Measurements from ENCODE around the gene EEFSEC.

The EEFSEC gene

GRCh38 chr3:128427872-128428822 is 274.9 kb downstream of the EEFSEC start:
- Histone ChIP-seq H3K9me3 (ENCODE audit: control insufficient read depth, insufficient read depth, low read length) (no peaks in the 10 kb centered on the region), H3K36me3 (ENCODE audit: insufficient read depth, low read length) (no peaks in the 10 kb centered on the region), H3K9ac (ENCODE audit: low read depth, low read length) (no peak overlapping the region), H3K4me1 (ENCODE audit: insufficient read depth, low read length) (peaks cover 3% of the 10 kb centered on the region; the same call in 1 of the 2 replicates)

DNA sequence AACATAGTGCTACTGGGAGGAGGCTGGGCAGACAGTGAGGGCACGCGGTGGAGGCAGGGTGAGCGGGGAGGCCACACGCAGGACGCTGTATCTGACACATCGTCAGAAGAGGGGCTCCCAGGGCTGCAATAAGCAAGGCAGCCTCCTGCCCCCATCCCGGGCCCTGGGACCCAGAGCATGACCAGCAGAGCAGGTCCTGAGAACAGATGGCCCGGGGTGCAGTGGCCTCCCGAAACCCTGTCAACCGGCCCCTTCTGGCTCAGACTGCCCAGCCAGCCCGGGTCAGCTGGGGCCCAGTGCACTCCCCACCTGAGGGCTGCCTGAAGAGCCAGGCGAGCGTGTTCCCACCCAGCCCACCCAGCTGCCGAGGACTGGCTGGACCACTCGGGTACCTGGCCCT is 276.0 kb downstream of the EEFSEC start:
- Histone ChIP-seq H3K9me3 (ENCODE audit: control insufficient read depth, insufficient read depth, low read length) (no peaks in the 10 kb centered on the region), H3K36me3 (ENCODE audit: insufficient read depth, low read length) (no peaks in the 10 kb centered on the region), H3K9ac (ENCODE audit: low read depth, low read length) (no peak overlapping the region), H3K4me1 (ENCODE audit: insufficient read depth, low read length) (peaks cover 9% of the 10 kb centered on the region; the same call in 1 of the 2 replicates)

DNA sequence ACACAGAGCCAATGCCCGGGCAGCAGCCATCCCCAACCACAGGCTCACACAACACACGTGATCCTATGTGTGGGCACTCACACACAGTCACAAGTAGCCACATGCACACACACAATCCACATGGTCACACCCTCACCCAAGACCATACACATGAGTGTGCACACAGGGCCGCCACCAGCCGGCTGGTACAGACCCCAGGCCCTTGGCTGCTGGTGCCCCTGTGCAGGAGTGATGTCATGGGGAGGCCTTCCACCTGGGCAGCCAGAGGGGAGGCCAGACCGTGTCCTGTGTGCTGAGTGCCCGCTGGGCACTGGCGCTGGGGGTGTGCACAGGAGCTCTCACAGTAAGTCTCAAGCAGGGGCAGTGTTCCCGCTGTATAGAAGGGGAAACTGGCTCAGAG is 276.5 kb downstream of the EEFSEC start:
- Histone ChIP-seq H3K36me3 (ENCODE audit: insufficient read depth, low read length) (no peaks in the 10 kb centered on the region), H3K9me3 (ENCODE audit: control insufficient read depth, insufficient read depth, low read length) (no peaks in the 10 kb centered on the region), H3K9ac (ENCODE audit: low read depth, low read length) (no peak overlapping the region), H3K4me1 (ENCODE audit: insufficient read depth, low read length) (peaks cover 13% of the 10 kb centered on the region; the same call in 1 of the 2 replicates)

DNA sequence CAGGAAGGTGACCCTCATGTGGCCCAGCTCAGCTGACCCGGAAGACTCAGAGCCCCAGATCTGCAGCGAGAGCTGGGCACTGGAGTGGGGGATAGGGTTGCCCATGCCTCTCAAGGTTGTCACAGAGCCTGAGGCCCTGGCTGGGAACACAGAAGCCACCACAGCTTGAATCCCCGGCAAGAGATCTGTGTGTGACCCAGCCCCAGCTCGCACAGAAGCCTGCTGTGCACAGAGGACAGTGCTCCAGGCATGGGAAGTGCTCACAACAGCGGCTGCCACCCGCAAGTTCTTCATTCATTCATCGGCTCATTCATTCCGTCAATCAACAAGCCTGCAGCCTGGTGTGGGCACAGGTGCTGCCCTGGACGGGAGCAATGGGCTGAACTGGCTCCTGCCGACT is 277.0 kb downstream of the EEFSEC start:
- Histone ChIP-seq H3K36me3 (ENCODE audit: insufficient read depth, low read length) (no peaks in the 10 kb centered on the region), H3K9ac (ENCODE audit: low read depth, low read length) (no peak overlapping the region), H3K4me1 (ENCODE audit: insufficient read depth, low read length) (peaks cover 18% of the 10 kb centered on the region; the same call in 1 of the 2 replicates), H3K9me3 (ENCODE audit: control insufficient read depth, insufficient read depth, low read length) (no peaks in the 10 kb centered on the region)

- Histone ChIP-seq H3K4me1 (ENCODE audit: insufficient read depth, low read length) (peaks cover 18% of the 10 kb centered on the region; the same call in 1 of the 2 replicates), H3K9me3 (ENCODE audit: control insufficient read depth, insufficient read depth, low read length) (no peaks in the 10 kb centered on the region), H3K9ac (ENCODE audit: low read depth, low read length) (no peak overlapping the region), H3K36me3 (ENCODE audit: insufficient read depth, low read length) (no peaks in the 10 kb centered on the region)
Observed at GRCh38 chr3:128430731-128431130, 277.4 kb downstream of the EEFSEC start.

- Histone ChIP-seq H3K9me3 (ENCODE audit: control insufficient read depth, insufficient read depth, low read length) (no peaks in the 10 kb centered on the region), H3K9ac (ENCODE audit: low read depth, low read length) (peak overlapping the region; percentile 28; the same call in 1 of the 2 replicates)
Observed at GRCh38 chr3:128431803-128432300, 278.6 kb downstream of the EEFSEC start.

DNA sequence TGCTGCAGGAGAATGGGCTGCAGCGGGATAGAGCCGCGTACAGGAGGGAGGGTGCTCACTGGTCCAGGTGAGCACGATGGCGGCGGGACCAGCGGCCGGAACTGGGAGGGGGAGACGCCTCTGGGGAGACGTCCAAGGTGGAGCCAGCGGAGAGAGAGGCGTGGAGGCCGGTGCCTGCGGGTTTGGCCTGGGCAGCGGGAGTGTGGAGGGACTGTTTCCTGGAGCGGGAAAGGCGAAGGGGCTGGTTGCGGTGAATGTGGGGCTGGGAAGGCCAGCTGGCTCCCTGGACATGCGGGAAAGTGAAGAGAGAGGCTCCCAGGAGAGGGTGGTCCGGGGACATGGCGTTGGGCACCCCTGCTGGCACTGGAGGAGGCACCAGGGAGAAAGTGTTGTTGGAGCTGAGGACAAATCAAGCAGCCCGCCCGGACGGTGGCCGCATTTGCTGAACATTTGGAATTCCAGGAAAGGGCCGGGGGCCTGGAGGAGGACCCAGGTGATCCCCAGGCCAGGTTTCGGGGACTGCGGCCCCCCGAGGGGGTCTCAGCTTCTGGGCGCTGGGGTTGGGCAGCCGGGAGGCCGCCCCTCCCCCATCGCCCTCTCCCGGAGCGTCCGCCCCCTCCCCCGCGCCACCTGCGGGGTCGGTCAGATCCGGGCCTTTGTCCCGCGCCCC is 279.2 kb downstream of the EEFSEC start:
- Histone ChIP-seq H3K4me1 (ENCODE audit: insufficient read depth, low read length) (peaks cover 18% of the 10 kb centered on the region; the same call in 1 of the 2 replicates), H3K9me3 (ENCODE audit: control insufficient read depth, insufficient read depth, low read length) (no peaks in the 10 kb centered on the region), H3K9ac (ENCODE audit: low read depth, low read length) (peak overlapping the region; percentile 28), H3K36me3 (ENCODE audit: insufficient read depth, low read length) (no peaks in the 10 kb centered on the region)

More at GRCh38 chr3:128431803-128432300, 278.6 kb downstream of the EEFSEC start:
- H3K36me3 ChIP-seq (ENCODE audit: insufficient read depth, low read length) = no peaks in the 10 kb centered on the region
- peaks cover 18% of the 10 kb centered on the region; the same call in 1 of the 2 replicates for H3K4me1 ChIP-seq (ENCODE audit: insufficient read depth, low read length)

DNA sequence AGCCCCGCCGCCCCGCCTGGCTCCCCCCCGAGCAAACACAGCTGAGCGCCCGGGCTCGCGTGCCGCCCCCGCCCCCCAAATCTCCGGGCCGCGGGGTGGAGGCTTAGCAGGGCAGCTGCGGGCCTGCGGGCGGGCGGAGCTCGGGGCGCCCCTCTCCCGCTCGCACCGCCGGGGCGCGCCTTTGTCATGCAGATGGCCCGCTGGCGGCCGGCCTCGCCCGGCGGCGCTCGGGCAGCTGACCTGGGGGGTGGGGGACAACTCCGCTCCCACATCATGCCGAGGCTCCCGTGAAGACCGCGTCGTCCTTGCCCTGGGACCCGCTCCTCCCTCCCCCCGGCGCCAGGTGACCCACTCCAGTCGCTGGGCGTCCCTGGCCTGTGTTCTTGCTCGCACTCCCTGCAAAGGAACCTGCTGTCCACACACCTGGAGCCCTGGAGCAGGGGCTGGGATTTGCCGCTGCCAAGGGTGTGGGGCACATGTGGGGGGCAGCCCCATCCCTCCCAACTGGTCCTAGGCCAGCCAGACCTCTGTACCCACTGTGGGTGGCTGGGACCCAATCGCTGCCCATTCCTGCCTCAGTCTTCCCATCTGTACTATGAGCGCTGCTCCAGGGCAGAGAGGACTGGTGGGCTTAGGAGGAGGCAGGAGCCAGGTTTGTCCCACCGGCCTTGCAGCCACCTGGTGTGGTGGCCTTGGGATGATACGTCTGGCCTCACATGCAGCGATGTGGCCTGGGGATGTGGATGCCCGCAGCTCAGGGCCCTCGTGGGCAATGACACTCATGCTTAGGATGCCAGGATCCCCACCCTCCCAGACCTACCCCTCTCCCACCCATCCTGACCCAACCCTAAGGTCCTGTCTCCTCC is 279.9 kb downstream of the EEFSEC start:
- Histone ChIP-seq H3K9ac (ENCODE audit: low read depth, low read length) (peak overlapping the region; percentile 28; the same call in 1 of the 2 replicates), H3K36me3 (ENCODE audit: insufficient read depth, low read length) (no peaks in the 10 kb centered on the region), H3K9me3 (ENCODE audit: control insufficient read depth, insufficient read depth, low read length) (no peaks in the 10 kb centered on the region), H3K4me1 (ENCODE audit: insufficient read depth, low read length) (peaks cover 18% of the 10 kb centered on the region; the same call in 1 of the 2 replicates)

GRCh38 chr3:128433837-128434165 is 280.5 kb downstream of the EEFSEC start:
- Histone ChIP-seq H3K36me3 (ENCODE audit: insufficient read depth, low read length) (no peaks in the 10 kb centered on the region), H3K9ac (ENCODE audit: low read depth, low read length) (no peak overlapping the region), H3K4me1 (ENCODE audit: insufficient read depth, low read length) (peaks cover 18% of the 10 kb centered on the region; the same call in 1 of the 2 replicates), H3K9me3 (ENCODE audit: control insufficient read depth, insufficient read depth, low read length) (no peaks in the 10 kb centered on the region)

GRCh38 chr3:128434524-128434923 is 281.2 kb downstream of the EEFSEC start:
- no peak overlapping the region for H3K9ac ChIP-seq (ENCODE audit: low read depth, low read length)
- H3K36me3 ChIP-seq (ENCODE audit: insufficient read depth, low read length) = no peaks in the 10 kb centered on the region
- peaks cover 18% of the 10 kb centered on the region; the same call in 1 of the 2 replicates for H3K4me1 ChIP-seq (ENCODE audit: insufficient read depth, low read length)
- no peaks in the 10 kb centered on the region for H3K9me3 ChIP-seq (ENCODE audit: control insufficient read depth, insufficient read depth, low read length)

DNA sequence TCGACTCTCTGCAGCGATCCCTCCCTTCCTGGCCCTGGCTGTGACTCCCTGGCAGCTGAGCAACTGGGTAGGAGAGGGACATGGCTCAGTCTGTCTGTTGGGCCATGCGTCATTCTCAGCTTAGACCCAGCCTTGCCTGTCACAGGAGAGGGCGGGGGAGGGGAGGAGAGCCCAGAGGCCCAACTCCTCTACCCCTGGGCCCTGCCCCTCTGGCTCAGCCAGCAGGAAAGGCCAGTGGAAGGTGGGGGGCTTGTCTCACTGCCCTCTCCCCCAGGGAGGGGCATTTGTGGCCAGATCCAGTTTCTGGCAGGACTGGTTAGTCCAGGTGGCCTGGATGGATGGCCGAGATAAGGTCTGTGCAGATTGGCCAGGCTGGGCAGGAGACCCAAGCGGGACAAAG is 281.8 kb downstream of the EEFSEC start:
- no peak overlapping the region for H3K9ac ChIP-seq (ENCODE audit: low read depth, low read length)
- H3K9me3 ChIP-seq (ENCODE audit: control insufficient read depth, insufficient read depth, low read length) = no peaks in the 10 kb centered on the region
- H3K36me3 ChIP-seq (ENCODE audit: insufficient read depth, low read length) = no peaks in the 10 kb centered on the region
- peaks cover 18% of the 10 kb centered on the region; the same call in 1 of the 2 replicates for H3K4me1 ChIP-seq (ENCODE audit: insufficient read depth, low read length)

- no peaks in the 10 kb centered on the region for H3K36me3 ChIP-seq (ENCODE audit: insufficient read depth, low read length)
- H3K9me3 ChIP-seq (ENCODE audit: control insufficient read depth, insufficient read depth, low read length) = no peaks in the 10 kb centered on the region
- no peak overlapping the region for H3K9ac ChIP-seq (ENCODE audit: low read depth, low read length)
- peaks cover 18% of the 10 kb centered on the region; the same call in 1 of the 2 replicates for H3K4me1 ChIP-seq (ENCODE audit: insufficient read depth, low read length)
Observed at GRCh38 chr3:128435561-128435960, 282.3 kb downstream of the EEFSEC start.

DNA sequence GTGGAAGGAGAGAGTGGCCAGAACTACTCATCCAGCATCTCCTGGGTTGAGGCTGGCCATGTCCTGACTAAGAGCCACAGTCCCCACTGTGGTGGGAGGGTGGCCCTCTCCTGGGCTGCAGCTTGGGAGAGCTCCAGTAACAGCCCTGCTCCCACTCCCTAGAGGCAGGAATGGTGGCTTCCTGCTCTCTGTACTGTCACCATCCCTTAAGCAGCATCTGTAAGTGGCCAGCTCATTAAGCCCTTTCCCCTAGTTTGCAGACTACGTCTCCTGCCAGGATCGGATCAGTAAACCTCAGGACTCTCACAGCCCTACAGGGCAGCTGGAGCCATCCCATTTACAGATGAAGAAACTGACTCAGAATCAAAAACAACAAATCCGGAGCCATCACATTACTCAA is 282.9 kb downstream of the EEFSEC start:
- H3K4me1 ChIP-seq (ENCODE audit: insufficient read depth, low read length) = peaks cover 18% of the 10 kb centered on the region; the same call in 1 of the 2 replicates
- H3K36me3 ChIP-seq (ENCODE audit: insufficient read depth, low read length) = no peaks in the 10 kb centered on the region
- H3K9me3 ChIP-seq (ENCODE audit: control insufficient read depth, insufficient read depth, low read length) = no peaks in the 10 kb centered on the region
- H3K9ac ChIP-seq (ENCODE audit: low read depth, low read length) = no peak overlapping the region

All from ES-I3 (cell line).